H1 (cell line): Measurements from ENCODE around the gene HOMER2.

Source experiments
- CHD1 ChIP-seq: IDR thresholded peaks from 2 replicates; pipeline ENCODE4 v1.6.1; 2012; ENCODE audit warnings: low read depth, low read length, improper control_type of control experiment
- JUND ChIP-seq: IDR thresholded peaks from 2 replicates; pipeline ENCODE4 v1.6.1; 2011; ENCODE audit warnings: mild to moderate bottlenecking, improper control_type of control experiment, low read length
- KDM1A ChIP-seq: fragments of 200-600, 300-600 bp; sonication (generic); IDR thresholded peaks from 2 replicates; pipeline ENCODE4 v1.7.1; 2016; ENCODE audit warnings: mild to moderate bottlenecking, low read length, borderline replicate concordance
- POLR2A ChIP-seq, 2 experiments: IDR thresholded peaks; 1 replicate in 1 of 2; 2 replicates in 1 of 2; pipeline ENCODE4 v1.6.1; 2011; ENCODE audit warnings: low read depth in 2 of 2, low read length in 2 of 2, mild to moderate bottlenecking in 2 of 2; ENCODE audit errors: control extremely low read depth in 1 of 2
- POLR2AphosphoS5 ChIP-seq: IDR thresholded peaks from 2 replicates; pipeline ENCODE4 v1.6.1; 2011; ENCODE audit warnings: low read depth, low read length
- POU5F1 ChIP-seq: IDR thresholded peaks from 2 replicates; pipeline ENCODE4 v1.6.1; 2011; ENCODE audit warnings: low read depth, mild to moderate bottlenecking, low read length, moderate library complexity
- SP1 ChIP-seq: IDR thresholded peaks from 2 replicates; pipeline ENCODE4 v1.6.1; 2011; ENCODE audit warnings: low read depth, low read length
- YY1 ChIP-seq: IDR thresholded peaks from 2 replicates; pipeline ENCODE4 v1.6.1; 2011; ENCODE audit warnings: low read depth, mild to moderate bottlenecking, low read length
- TF ChIP-seq, protein P1 (sequence below), 3 experiments: IDR thresholded peaks; 1 replicate in 2 of 3; 2 replicates in 1 of 3; pipeline versions ENCODE4 v1.5.1 to v1.6.1; 2011; ENCODE audit warnings: low read length in 3 of 3, mild to moderate bottlenecking in 3 of 3, inconsistent platforms in 2 of 3, low read depth in 1 of 3, moderate library complexity in 1 of 3; ENCODE audit not compliant: insufficient read depth in 1 of 3; ENCODE audit errors: control extremely low read depth in 1 of 3

DNA sequence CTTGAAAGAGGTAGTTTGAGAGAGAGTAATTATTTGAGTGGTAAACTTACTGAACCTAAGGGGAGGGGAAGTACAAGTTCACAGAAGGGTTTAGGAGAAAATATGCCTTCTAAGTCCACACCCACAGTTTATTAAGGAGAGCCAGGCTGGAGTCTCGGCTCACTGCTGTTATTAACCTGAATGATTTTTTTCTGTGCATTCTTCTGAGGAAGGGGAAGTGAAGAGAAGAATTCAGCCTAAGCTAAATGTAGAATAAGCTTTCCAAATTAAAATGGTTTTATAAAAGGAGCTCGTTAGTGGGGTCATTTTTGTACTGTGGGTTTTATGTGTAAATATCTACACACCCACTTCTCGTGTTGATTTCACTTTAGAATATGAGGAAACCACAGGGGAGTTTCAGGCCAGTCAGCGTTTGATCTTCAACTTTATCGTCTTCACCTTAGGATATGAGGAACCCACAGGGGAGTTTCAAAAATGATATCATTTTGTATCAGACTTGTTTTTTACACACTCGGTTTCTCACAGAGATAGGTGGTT, 141.6 kb downstream of the HOMER2 start:
- TF ChIP-seq, protein P1, sequence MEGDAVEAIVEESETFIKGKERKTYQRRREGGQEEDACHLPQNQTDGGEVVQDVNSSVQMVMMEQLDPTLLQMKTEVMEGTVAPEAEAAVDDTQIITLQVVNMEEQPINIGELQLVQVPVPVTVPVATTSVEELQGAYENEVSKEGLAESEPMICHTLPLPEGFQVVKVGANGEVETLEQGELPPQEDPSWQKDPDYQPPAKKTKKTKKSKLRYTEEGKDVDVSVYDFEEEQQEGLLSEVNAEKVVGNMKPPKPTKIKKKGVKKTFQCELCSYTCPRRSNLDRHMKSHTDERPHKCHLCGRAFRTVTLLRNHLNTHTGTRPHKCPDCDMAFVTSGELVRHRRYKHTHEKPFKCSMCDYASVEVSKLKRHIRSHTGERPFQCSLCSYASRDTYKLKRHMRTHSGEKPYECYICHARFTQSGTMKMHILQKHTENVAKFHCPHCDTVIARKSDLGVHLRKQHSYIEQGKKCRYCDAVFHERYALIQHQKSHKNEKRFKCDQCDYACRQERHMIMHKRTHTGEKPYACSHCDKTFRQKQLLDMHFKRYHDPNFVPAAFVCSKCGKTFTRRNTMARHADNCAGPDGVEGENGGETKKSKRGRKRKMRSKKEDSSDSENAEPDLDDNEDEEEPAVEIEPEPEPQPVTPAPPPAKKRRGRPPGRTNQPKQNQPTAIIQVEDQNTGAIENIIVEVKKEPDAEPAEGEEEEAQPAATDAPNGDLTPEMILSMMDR (IDR thresholded peaks at IDR 0.05; ENCODE audit: control extremely low read depth in 1 of 3, insufficient read depth in 1 of 3, low read depth in 1 of 3, low read length in 3 of 3), result no peak
- TF ChIP-seq SP1 (no peak), POLR2A (IDR thresholded peaks at IDR 0.05; ENCODE audit: control extremely low read depth in 1 of 2, low read depth in 2 of 2, low read length in 2 of 2) (no peak), JUND (no peak), POLR2AphosphoS5 (no peak), KDM1A (no peak), CHD1 (no peak), POU5F1 (no peak), YY1 (no peak)
